Epidermal melanocyte (primary cell): Measurements from ENCODE around the gene ISYNA1.

ENCODE experiments used
- DNase-seq: peaks from one replicate; pipeline ENCODE4 v3.0.0; 2011; ENCODE audit warnings: low spot score; ENCODE audit not compliant: insufficient read length

ISYNA1 gene

DNA sequence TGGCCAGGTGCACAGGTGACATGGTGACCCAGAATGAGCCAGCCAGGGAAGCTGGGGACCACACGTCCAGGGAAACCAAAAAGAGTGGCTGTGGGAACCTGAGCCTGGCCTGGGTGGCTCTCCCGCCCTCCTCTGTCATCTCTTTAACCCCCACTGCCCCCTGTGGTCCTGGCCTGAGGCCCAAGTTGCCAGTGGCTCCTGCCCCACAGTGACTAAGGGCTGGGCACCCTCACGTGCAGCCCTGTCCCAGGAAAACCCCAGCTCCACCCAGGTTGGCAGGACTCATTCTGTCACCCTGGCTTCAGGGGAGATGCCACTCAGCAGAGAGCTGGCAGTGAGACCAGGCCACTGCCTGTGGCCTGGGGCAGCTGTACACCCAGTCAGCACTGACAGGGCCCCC lies 30.6 kb upstream of the ISYNA1 start:
- no peak for DNase-seq

DNA sequence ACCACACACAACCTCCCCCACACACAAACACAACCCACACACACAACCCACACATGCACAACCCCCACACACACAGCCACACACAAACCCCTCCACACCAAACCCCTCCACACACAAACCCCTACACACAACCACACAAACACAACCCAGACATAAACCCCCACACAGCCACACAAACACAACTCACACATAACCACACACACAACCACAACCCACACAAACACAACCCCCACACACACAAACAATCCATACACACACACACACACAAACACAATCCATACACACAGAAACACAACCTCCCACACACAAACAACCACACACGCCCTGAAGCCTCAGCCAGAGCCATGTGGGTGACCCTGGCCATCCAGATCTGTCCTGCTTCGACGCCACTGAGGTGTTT lies 30.0 kb upstream of the ISYNA1 start:
- no peak for DNase-seq

DNA sequence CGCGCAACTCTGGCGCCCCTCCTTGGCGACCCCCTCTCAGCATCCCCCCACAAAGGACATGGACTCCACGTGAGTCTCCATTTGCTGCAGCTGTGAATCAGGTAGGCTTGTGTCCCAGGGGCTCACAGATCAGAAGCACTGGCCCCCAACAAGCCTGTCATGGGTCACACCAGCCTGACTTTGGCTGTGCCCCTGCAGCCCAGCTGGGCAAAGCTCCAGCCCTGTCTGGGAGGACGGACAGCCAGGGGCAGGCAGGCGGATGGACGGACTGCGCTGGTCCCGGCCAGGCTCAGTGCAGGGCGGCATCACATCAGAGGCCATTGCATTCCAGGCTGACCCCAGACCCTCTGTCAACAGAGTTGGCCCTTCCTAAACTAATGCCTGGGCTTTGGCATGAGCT lies 28.4 kb upstream of the ISYNA1 start:
- DNase-seq, result no peak

DNA sequence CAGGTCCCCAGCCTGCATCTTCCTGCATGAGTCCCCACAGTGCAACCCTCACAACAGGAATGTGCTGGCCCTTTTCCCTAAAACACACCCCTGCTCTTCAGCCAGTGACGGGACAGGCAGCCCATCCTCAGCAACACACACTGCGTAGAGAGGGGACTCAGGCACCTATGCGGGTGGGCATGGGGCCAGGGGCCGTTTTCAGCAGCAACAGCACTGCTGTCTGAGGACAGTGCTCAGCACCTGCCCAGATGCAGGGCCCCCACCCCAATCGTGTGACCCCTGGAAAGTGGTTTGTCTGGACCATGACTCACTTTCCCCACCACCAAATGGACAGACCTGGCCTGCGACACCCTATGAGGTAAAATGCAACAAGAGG lies 28.0 kb upstream of the ISYNA1 start:
- DNase-seq, result no peak

DNA sequence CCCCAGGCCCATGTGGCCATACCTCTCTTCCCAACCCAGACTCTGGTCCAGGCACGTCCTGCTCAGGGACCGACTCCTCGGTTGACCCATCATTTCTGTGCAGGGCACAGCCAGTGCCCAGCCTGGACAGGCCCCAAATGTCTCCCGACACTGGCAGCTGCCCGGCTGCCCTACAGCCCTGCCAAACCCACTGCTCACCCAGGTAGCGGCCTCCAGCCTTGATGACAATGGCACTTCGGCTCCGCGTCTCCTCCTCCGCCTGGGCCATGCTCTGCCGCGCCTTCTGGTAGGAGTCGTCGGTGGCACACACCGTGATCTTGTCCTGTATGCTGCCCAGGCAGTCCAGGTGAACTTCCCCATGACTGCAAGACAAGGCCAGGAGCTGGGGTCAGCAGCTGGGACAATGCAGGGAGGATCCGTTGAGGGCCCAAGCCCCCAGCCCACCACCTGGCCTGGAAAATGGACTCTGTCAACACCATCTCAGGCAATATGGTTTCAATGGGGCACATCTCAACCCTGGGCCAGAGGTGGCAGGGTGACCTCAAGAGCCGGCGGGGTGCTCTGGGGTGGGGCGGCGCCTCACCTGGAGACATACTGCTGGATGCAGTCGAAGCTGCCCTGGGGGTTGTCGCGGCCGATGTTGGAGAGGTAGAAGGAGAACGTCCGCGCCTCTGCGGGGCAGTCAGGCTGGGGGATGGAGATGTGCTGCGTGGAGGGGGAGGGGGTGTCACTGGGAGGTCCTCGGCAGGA lies 27.5 kb upstream of the ISYNA1 start:
- DNase-seq, result no peak

DNA sequence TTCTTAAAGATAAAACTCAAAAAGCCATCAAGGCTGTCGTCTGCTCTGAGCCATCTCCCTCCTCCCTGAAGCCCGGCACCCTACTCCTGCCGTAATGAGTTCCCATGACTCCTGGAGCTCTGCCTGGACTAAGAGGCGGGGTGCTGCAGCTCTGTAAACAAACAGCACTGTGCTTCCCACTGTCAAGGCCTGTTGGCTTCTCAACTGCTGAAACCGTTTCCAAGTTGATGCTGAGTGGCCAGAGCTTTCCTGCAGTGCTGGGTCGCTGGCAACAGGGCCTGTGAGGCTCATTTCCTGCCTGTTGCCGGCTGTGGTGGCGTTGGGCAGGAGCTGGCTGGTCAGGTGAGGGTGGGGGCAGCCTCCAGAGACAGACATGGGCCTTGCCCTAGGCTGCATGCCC lies 26.7 kb upstream of the ISYNA1 start:
- DNase-seq, result no peak

DNA sequence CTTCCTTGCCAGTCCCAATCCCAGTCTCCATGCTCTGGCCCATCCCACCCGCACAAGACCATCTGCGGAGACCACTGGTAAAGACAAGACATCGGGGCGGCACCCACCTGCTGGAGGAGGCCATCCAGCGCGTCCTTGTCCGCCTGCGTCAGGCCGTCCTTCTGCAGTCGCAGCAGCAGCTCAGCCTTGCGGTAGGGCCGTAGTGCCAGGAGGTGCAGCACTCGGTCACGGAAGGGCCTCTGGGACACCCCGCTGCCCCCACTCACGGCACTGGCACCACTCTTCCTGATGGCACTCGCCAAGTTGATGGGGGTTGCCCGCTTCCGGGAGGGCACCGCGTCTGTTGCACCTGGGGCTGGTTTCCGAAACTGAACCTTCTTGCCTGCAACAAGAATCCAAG lies 23.5 kb upstream of the ISYNA1 start:
- no peak for DNase-seq

DNA sequence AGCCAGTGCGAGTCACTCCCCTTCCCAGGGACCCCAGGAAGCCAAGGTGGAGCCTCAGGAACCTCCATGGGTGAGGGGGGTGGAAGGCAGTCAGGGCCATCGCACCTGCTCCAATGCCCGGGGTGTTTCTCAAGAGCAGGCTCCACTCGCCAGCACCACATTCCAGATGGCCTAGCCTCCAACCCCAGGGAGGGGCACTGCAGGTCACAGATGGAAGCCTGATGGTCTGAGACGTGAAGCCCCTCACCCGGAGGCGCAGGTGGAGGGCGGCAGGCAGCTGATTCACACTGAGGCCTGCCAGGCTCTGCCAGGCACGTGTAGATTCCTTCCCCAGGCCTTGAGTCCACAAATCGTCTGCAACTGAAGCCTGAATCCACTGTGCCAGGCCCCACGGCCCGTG lies 23.0 kb upstream of the ISYNA1 start:
- DNase-seq, result no peak

DNA sequence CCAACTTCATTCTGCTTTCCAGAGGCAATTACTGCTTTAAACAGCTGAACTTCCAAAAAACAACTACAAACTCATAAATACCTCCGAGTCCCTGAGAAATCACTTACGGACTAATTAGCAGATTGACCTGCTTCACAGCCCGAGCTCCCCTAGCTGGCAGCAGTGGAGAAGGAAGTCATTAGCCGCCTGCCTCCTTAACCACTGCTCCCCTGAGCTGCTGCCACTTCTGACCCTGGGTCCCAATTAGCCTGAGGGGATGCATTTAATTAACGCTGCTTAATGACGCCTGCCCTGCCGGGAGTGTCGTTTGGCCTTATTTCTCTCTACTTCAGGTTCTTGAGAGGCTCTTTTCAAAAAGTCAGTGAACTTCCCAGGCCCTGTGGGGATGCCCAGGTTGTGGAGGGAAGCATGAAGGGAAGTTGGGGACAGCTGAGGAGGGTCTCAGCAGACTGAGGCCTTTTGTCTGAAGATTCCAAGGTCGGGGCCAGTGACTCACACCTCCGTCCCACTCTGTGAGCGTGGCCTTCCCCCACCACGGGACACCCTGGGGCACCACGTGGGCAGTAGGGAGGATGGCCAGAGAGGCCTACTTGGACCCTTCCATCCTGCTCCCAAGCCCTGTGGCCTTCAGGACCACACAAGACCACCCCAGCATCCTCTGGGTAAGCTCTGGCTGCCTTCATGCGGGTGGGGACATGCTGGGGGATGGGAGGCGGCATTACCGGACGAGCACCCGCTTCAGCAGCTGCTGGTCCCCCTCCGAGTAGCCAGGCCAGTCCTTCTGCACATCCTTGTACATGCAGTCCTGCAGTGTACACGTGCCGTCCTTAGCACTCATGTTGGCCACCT lies 19.8 kb upstream of the ISYNA1 start:
- no peak for DNase-seq

DNA sequence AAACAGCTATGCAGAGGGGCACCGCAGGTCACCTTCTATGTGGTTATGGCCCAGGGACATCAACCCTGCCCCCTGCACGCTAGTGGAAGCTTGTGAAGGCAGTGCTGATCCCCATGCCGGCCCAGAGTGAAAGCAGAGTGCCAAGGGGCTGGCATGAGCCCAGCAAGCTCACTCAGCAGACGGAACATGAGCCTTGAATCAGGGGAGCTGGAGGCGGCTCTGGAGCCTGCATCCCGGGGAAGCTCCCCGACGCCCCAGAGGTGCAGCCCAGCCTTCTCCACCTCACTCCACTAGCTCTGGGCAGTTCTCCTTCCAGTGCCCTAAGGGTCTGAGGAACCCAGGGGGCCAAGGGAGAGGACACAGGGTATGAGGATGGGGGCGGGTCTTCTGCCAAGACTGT lies 19.0 kb upstream of the ISYNA1 start:
- DNase-seq, result no peak

DNA sequence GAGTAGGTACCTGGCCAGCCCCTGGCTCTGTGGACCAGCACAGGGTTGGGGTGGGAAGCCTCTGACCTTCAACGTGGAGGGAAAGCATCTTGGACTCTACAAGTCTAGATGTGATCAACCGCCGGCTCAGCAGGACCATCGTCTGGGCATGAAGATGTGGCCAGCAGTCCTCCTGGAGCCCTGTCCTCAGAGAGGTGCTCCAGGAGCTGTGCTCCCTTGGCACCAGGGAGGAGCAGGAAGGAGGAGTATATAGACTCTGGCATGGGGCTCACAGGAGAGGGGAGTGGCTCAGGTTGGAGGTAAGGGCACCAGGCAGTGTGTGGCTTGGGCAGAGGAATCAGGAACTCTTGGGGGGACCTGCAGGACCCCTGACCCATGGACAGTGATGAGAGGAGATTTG lies 18.3 kb upstream of the ISYNA1 start:
- no peak for DNase-seq

DNA sequence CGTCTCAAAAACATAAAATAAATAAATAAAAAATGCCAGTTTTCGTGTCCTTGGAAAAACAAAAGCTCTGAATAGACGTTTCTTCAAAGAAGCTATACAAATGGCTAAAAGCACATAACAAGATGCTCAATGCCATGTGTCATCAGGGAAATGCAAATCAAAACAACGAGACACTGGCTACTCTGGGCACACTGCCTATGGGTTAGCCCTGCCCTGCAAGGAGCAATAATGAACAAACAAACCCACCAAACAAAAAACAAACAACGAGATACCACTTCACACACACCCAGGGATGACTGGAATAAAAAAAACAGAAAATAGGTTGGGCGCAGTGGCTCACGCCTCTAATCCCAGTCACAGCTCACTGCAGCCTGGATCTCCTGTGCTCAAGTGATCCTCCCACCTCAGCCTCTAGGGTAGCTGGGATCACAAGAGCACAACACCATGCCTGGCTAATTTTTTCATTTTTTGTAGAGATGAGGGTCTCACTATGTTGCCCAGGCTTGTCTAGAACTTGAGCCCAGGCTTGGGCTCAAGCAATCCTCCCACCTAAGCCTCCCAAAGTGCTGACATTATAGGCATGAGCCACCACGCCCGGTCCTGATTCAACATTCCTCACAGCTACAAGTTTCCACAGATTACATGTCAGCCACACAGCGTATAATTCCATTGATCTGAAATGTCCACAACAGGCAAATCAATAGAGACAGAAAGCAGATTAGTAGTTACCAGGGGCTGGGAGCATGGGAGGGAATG lies 15.5 kb upstream of the ISYNA1 start:
- DNase-seq, result no peak

DNA sequence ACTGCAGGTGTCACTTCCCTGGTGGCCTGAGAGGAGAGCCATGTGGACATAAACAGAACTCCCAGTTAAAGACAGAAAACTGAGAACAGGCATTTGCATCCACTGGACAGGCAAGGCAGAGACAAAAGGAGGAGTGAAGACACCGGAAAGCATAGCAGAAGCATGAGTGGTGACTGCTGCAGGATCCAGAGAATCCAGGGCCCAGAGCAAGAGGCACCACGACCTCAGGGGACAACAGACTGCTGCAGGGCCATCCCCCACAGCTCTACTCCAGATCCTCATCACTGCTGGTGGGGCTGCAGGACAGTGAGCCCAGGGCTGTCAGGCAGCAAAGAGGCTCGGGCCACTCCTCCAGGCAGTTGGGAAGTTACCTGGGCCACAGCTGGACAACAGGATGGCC lies 14.5 kb upstream of the ISYNA1 start:
- no peak for DNase-seq

DNA sequence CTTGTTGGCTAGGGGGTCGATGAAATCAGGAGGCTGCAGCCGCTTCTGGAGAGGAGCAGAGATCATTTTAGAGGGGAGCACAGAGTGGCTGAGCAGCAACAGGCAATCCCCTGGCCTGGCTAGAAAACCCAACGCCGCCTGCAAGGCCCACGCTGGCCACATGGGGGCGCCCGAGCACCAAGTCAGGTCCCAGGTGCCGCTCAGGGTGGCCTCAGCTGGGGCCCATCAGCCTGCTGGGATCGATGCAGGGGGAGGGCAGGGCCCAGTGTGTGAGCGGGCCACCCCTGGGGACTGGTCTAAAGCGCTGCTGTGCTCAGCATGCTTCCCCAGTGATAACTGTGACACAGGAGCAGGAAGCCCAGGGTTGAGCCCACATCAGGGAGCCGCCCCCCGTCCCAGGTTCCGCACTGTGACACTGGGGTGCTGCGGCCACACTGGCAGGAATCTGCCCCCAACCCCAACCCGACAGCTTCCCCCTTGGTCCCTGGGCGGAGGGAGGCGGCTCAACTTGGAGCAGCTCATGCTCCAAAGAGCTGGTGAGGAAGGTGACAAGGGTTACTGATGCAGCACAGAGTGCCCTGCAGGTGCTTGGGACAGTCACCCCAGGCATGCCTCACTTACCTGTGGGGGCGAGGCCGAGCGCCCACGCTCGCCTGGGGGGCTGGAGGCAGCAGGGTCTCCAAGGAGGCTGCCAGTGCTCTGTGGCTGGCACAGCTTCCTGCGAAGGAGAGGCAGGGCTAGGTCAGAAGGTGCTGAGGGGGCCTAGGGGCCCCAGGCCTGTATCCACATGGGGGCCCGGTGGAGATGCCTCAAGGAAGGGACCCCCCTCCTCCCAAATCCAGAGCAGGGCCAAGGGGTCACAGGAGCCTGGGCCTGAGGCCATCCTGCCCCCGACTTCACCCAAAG lies 13.3 kb upstream of the ISYNA1 start:
- DNase-seq, result no peak

DNA sequence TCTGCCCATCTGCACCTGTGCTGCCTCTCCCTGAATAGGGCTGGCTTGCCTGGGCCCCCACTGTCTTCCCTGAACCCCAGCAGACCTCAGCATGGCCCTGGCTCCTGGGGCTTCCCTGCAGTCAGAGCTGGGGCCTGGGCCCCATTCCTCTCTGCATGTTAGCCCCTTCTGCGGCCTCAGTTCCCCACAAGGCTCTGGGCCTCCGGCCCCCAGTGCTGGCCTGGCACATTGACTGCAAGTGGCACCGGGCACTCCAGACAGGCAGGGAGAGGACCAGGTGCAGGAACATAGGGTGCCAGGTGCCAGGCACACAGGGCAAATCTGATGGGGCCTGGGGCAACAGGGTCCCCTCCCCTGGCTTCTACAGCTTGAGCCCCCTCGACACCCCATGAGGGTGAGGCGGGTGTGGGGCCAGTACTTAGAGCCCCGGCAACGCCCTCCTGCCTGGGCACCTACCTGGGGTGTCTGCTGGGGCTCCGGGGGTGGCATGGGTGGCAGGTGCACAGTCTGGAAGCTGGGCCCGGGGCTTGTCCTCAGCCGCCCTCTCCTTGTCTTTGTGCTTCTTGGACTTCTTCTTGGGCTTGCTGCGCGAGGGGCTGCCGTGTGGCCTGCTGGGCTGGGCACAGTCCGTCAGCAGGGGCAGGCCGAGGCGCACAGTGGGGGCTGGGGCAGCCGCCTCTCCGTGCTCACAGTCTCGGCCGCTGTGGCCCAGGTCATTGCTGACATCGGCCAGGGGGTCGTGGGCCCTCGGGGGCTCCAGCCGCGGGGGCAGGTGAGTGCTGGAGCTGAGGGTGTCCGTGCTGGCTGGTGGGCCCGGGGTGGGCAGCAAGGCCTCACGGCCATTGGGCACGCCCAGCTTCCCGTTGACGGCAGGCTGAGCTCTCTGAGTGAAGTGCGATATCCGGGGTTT lies 12.3 kb upstream of the ISYNA1 start:
- DNase-seq, result no peak

DNA sequence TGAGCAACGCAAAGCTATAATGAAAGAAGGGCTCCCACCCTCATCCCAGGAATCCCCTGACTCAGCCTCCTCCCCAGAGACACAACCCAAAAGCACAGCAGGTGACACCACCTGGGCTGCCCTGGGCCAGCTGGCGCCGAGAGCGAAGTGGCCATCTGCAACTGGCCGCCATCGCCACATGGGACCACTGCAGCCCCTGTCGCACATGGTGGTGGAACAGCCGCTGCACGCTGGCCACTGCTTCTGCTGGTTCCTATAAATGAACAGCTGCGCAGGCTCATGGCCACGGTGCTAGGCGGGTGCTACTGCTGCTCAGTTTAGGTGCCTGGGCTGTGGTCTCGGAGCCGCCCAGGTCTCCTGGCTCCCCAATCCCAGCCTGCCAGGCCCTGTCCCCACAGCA lies 11.6 kb upstream of the ISYNA1 start:
- no peak for DNase-seq

DNA sequence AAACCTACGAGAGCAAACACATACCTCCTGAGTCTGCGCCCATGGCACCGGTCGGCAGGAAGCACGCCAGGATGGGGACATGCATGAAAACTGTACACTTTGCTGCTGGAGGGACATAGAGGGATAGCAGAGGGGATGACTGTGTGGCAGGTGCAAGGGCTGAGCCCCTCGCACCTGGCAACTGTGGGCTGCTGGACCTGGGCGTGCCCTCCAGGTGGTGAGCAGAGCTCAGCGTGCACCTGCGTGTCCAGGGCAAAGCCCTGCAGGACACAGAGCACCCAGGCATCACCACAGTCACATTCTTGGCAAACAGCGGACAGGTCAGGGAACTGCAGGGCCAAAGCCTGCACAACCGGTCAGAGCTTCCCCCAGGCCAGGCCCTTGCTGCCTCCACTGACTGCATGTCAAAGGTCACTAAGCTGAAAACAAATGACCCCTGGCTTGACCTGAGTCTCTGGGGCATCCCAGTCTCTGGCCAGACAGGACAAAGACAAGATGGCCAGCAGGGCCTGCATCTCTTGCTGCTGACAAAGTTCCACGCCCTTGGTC lies 9.0 kb upstream of the ISYNA1 start:
- DNase-seq, result no peak

DNA sequence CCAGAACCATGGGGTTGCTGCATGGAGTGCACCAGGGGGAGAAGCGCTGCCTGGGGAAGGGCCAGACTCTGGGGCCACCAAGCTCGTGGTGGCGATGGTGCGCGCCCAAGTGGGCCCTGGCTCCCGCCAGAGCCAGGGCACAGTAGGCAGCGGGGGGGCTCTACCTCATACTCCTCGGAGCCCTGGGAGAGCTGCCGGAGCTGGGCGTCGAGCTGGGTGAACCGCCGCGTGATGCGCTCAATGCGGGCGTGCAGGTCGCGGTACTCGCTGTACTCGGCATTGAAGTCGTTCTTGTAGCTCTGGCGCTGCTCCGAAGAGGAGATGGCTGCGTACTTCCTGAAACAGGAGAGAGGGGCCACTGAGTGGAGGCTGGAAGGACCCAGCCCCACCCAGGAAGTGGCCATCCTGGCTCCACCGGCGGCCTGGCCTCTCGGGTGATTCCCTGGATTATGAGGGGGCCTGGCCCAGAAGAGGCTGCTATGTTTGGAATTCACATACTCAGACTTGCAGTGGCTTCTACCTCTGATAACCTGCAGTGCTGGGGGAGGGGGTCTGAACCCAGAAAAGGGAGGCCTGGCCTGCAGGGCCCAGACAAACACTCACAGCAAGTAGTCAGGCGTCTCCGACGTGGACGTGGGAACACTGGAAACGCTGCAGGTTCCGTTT lies 8.3 kb upstream of the ISYNA1 start:
- DNase-seq, result no peak

DNA sequence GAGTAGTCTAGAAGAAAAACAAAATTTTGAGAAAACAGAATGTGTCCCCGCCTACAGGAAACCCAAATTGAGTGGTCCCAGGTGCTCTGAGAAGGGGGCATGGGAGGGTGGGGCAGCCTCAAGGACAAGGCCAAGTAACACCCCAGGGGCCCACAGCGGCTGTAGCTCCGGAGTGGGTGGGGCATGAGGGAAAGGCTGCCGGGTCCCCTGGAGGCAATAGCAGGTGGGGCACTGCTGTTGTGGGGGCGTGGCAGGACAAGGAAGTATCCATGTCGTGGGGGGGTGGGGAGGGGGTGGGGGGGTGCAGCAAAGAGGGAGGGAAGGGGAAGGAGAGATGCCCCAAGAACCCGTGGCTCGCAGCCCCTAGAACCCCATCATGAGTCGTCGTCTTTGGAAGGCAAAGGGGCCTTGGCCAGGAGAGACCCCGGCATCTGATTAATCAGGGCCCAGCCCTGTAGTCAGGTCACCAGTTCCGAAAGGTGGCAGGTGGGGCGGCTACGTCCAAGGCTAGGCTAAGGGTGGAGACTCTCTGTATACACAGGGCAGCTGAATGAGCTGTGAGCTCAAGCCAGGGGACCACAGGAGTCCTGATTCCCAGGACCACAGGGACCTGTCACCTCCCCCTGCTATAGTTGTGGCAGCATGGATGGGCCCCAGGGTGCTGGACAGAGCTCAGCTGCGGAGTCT lies 7.5 kb upstream of the ISYNA1 start:
- DNase-seq, result no peak
